RPMI7951 (cell line): Measurements from ENCODE around the gene CDKN2AIP. TPM values are rescaled to one million over a fixed set of nuclear protein-coding genes. Genes with fewer than 3 reads are reported as not detected.

ENCODE experiments used
- DNase-seq: peaks from one replicate; pipeline ENCODE4 v3.0.0-alpha.2; 2012; ENCODE audit warnings: low read depth
- total RNA-seq: library from RNA; depleted of rRNA; stranded (reverse); fragments of >200 nt; shearing (Covaris generic); gene quantifications from 2 replicates; pipeline ENCODE4 v1.2.3, GENCODE V29; 2014; rRNA removed

The CDKN2AIP gene
- total RNA-seq, 1 experiment from 2014 or later = 16.9 TPM

DNA sequence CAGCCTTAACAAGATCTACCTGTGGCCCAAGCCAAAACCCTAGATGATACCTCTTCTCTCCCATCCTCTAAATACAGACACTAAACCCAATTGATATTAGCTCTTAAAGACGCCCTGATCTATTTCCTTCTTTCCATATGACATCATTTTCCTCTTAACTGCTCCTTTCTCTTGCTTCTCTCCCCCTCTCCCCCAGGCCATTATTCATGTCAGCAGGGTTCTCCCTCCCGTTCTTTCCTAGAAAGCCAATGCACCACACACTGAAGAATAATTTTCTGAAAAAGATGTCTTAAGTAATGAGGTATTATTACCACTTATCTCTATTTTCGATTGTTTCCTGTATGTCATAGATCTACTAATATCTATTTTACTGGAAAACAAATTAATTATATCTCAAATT, 50.7 kb downstream of the CDKN2AIP start:
- DNase-seq = no peak

Other genes with a start within 250 kb of the CDKN2AIP start
- not detected in 2 replicates for gene CLDN22, start 124.4 kb upstream of the CDKN2AIP start, total RNA-seq
- gene CLDN24, start 122.2 kb upstream of the CDKN2AIP start, total RNA-seq = not detected in 2 replicates
- gene ING2, start 60.4 kb downstream of the CDKN2AIP start, total RNA-seq = 11.8 and 17.7 TPM in 2 replicates
- gene RWDD4, start 214.5 kb downstream of the CDKN2AIP start, total RNA-seq = 27.7 and 31.4 TPM in 2 replicates
- gene TRAPPC11, start 214.7 kb downstream of the CDKN2AIP start, total RNA-seq = 32.1 and 34.6 TPM in 2 replicates